Stimulated activated CD8-positive, alpha-beta memory T cell treated with anti-CD3 and anti-CD28 coated beads, Interleukin-2, amount 100 ng/mL, for 1 hour (primary cell): Measurements from ENCODE around the gene KY.
"Not testable (repeated sequence)": the region's sequence is repeated elsewhere in the genome, so short reads cannot be mapped to it uniquely, and the experiment has no call there.

ENCODE experiments used
- DNase-seq, 2 donors: peaks; one replicate each; pipeline ENCODE4 v3.0.0-alpha.2; 2020; ENCODE audit warnings: low read depth in 2 of 2

Gene KY

GRCh38 chr3:134602440-134602814 is 48.4 kb downstream of the KY start:
- DNase-seq = no peak

GRCh38 chr3:134601539-134602439 is 49.0 kb downstream of the KY start:
- no peak for DNase-seq

- DNase-seq = peak in 1 of 2 donors; percentile 20
Observed at GRCh38 chr3:134600685-134601463, 49.9 kb downstream of the KY start.

GRCh38 chr3:134600206-134600605 is 50.6 kb downstream of the KY start:
- no peak for DNase-seq

GRCh38 chr3:134598763-134599545 is 51.9 kb downstream of the KY start:
- DNase-seq = no peak

- DNase-seq = no peak
Observed at GRCh38 chr3:134597390-134597970, 53.3 kb downstream of the KY start.

- not testable (repeated sequence) for DNase-seq
Observed at GRCh38 chr3:134594986-134595385, 55.8 kb downstream of the KY start.

GRCh38 chr3:134594331-134594741 is 56.5 kb downstream of the KY start:
- no peak for DNase-seq

GRCh38 chr3:134592806-134593205 is 58.0 kb downstream of the KY start:
- no peak for DNase-seq

GRCh38 chr3:134590766-134591165 is 60.1 kb downstream of the KY start:
- DNase-seq = no peak

- no peak for DNase-seq
Observed at GRCh38 chr3:134579141-134579665, 71.6 kb downstream of the KY start.

GRCh38 chr3:134576831-134577230 is 74.0 kb downstream of the KY start:
- DNase-seq = no peak

GRCh38 chr3:134576426-134576825 is 74.4 kb downstream of the KY start:
- no peak for DNase-seq

GRCh38 chr3:134569899-134570298 is 80.9 kb downstream of the KY start:
- DNase-seq = not testable (repeated sequence)

- no peak for DNase-seq
Observed at GRCh38 chr3:134568790-134569189, 82.0 kb downstream of the KY start.

- no peak for DNase-seq
Observed at GRCh38 chr3:134567605-134568004, 83.2 kb downstream of the KY start.

- no peak for DNase-seq
Observed at GRCh38 chr3:134564991-134565390, 85.8 kb downstream of the KY start.

GRCh38 chr3:134563601-134564000 is 87.2 kb downstream of the KY start:
- DNase-seq = no peak

- no peak for DNase-seq
Observed at GRCh38 chr3:134562055-134562454, 88.8 kb downstream of the KY start.

GRCh38 chr3:134559591-134559990 is 91.2 kb downstream of the KY start:
- DNase-seq = no peak
